Astrocyte of the cerebellum (primary cell): ENCODE results near the gene ZNF70.

ENCODE experiments used
- DNase-seq: peaks from one replicate; pipeline ENCODE4 v3.0.0-alpha.2; 2011; ENCODE audit warnings: low read depth
- H3K4me3 ChIP-seq: 2 replicates; pipeline ENCODE4 v1.5.1; 2011; ENCODE audit warnings: mild to moderate bottlenecking, low read depth, low read length, moderate library complexity
- CTCF ChIP-seq: IDR thresholded peaks from 2 replicates; pipeline ENCODE4 v1.5.1; 2012; ENCODE audit warnings: low read length, low read depth, moderate library complexity, mild to moderate bottlenecking; ENCODE audit errors: missing control alignments
- in situ Hi-C: cut with HindIII; loops from 2 replicates; pipeline ENCODE4 v1.10.0; 2017; ENCODE audit warnings: low sequenced_read_pairs

The ZNF70 gene

GRCh38 chr22:23714596-23715578, 36.0 kb downstream of the ZNF70 start:
- TF ChIP-seq CTCF, result no peak
- in situ Hi-C loops, result no loop called here
- H3K4me3 ChIP-seq, result no peak overlapping the region

DNA sequence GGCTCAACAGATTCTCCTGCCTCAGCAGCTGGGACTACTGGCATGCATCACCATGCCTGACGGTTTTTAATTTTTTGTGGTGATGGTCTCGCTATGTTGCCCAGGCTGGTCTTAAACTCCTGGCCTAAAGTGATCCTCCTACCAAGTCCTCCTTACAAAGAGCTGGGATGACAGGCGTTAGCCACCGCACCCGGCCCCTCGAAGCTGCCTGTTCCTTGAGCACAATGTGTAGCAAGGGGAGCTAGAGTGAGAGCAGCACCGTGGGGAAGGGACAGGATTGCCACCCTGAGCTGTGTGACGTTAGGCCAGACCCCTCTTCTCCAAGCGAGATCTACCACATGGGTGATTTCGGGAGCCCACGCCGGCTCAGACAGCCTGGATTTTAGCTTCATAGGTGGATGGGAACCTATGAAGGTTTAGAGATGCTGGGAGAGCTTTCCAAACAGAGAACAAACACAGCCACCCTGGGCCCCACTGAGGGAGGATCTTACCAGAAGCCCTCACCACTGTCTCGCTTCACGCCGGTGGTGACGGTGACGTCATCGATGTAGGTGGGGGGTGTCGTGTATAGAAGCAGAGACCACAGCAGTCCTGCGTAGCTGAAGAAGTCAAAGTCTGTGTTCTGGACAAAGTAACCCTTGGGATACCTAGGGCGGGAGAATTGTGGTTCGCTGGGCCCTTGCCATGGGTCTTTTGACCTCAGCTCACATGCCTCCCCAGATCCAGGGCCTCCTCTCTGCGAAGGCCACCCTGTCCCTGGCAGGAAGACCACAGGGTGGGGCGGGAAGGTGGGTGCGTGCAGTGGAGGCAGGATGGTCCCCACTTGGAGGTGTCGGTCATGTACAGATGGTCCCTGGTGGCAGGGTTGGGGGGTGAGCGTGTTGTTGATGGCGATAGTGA, 37.0 kb downstream of the ZNF70 start:
- in situ Hi-C loops, result no loop called here
- no peak for TF ChIP-seq CTCF
- no peak overlapping the region for H3K4me3 ChIP-seq
- DNase-seq, result no peak

More at GRCh38 chr22:23714596-23715578, 36.0 kb downstream of the ZNF70 start:
- DNase-seq, result no peak

DNA sequence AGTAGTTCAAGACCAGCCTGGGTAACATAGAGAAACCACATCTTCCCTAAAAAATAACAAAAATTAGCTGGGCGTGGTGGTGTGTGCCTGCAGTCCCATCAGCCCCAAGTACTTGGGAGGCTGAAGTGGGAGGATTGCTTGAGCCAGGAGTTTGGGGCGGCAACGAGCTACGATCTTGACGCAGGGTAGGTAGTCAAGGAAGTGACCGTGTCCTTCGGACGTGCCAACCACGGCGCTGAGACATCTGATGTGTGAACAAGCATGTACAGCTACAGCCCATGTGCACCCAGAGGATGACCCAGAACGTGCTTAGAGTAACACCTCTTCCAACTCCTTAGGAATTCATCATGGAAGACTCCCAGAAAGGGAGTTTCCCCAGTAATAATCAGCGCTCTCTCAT, 38.7 kb downstream of the ZNF70 start:
- no peak for TF ChIP-seq CTCF
- no peak for DNase-seq
- in situ Hi-C loops, result no loop called here
- H3K4me3 ChIP-seq, result no peak overlapping the region

- no peak for TF ChIP-seq CTCF
- in situ Hi-C loops, result no loop called here
- H3K4me3 ChIP-seq, result no peak overlapping the region
- DNase-seq, result no peak
Observed at GRCh38 chr22:23709107-23709506, 41.8 kb downstream of the ZNF70 start.

DNA sequence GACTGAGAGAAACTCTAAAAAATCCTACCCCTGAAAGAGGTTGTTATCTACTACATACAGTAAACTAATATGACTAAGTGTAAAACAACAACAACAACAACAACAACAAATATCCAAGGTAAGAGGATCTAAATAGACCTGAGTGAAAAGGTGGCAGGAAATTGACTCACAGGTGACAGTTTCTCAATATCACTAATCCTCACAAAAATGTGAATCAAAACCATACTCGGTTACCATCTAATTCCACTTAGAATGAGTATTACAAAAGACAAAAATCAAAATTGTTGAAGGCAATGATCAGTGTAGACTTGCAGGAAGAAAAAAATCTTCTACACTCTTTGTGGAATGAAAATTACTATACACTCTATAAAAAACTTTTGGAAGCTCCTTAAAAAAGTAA, 42.6 kb downstream of the ZNF70 start:
- in situ Hi-C loops, result no loop called here
- TF ChIP-seq CTCF, result no peak
- no peak overlapping the region for H3K4me3 ChIP-seq
- DNase-seq, result no peak

DNA sequence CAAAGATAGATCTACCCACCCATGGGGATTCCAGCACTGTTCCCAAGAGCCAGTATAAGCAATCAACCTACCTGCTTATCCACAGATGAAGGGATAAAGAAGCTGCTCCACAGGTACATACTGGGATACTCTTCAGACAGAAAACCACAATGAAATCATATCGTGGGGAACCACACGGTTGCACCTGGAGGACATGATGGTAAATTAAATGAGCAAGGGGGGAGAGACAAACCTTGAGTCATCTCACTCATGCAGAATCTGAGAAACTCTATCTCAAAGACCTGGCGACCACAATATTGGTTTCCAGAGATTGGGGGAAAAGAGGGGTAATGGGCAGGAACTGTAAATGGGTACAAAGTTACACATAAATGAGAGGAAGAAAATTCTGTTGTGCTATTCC, 45.6 kb downstream of the ZNF70 start:
- in situ Hi-C loops, result no loop called here
- DNase-seq, result no peak
- TF ChIP-seq CTCF, result no peak

More for the DNA sequence above, 45.6 kb downstream of the ZNF70 start:
- H3K4me3 ChIP-seq, result no peak overlapping the region
